ENCODE data around the gene CABLES2. TPM values are rescaled to one million over a fixed set of nuclear protein-coding genes. Genes with fewer than 3 reads are reported as not detected.

The CABLES2 gene
- total and polyA plus RNA-seq, 9 of the 15 experiments (the other 6 are each of a cell fraction or from before 2014, with no cell fraction given), result 0.46 to 4.2 (median 1.6) TPM

GRCh38 chr20:62359491-62360121 is 47.5 kb downstream of the CABLES2 start:
- ChIA-PET POLR2A (interaction anchor here (0.7 to 2.2 kb wide), 3 partner anchors 9 to 238 kb away, joined by 3 to 7 read pairs (median 4); partner anchors contain the start of gene ADRM1), CTCF (ENCODE audit: low intra/inter-chr PET ratio) (no interaction called here)
- Histone ChIP-seq H3K9ac (ENCODE audit: insufficient read depth in 1 of 2, low read depth in 2 of 2, low read length in 2 of 2) (peak overlapping the region; percentile 89 to 93), H3K9me3 (replicated peaks; ENCODE audit: control insufficient read depth, insufficient read depth, low read depth, low read length) (no peaks in the 10 kb centered on the region), H4K20me1 (replicated peaks; ENCODE audit: control insufficient read depth, insufficient read depth, low read length) (peaks cover 9% of the 10 kb centered on the region; the same call in 1 of the 2 replicates), H3K27me3 (ENCODE audit: control insufficient read depth in 2 of 2, insufficient read depth in 2 of 2, low read length in 2 of 2) (no peaks in the 10 kb centered on the region), H2AFZ (ENCODE audit: low read depth, low read length) (peak overlapping the region; percentile 71; the same call in 1 of the 2 replicates), H3K4me2 (ENCODE audit: insufficient read depth, low read length) (peak overlapping the region; percentile 97), H3K27ac (ENCODE audit: extremely low read depth, low read depth, low read length) (peak overlapping the region; percentile 92), H3K4me3 (peak overlapping the region; percentile 42), H3K36me3 (ENCODE audit: control insufficient read depth, insufficient read depth, low read length) (peaks cover 55% of the 10 kb centered on the region; the same call in 1 of the 3 replicates), H3K79me2 (ENCODE audit: control insufficient read depth, insufficient read depth, low read length) (peaks cover 75% of the 10 kb centered on the region), H3K4me1 (replicated peaks in 1 of 2; ENCODE audit: control insufficient read depth in 2 of 2, insufficient read depth in 2 of 2, low read length in 2 of 2) (peaks cover 41 to 96% of the 10 kb centered on the region in 2 experiments), H3K9me1 (ENCODE audit: control insufficient read depth, insufficient read depth, low read length) (peaks cover 4% of the 10 kb centered on the region)
- no peak; the same call in 1 of the 3 replicates for ATAC-seq
- DNase-seq (ENCODE audit: extremely low read depth in 1 of 4, low spot score in 3 of 4), result peak in 3 of 4 experiments; percentile 36 to 62 (median 49)
- in situ Hi-C loops (cut with MboI), result loop anchor here (10.0 kb wide), 1 partner anchor 365 kb away; no protein-coding TSS in a partner anchor
- WGBS (ENCODE audit: insufficient coverage, low coverage, missing lambda C conversion rate), result 46% methylated on average over 5 of the region's 25 CpGs
- FAIRE-seq, result no peak
- BruUV-seq (replicated peaks), result no TSS peak
- intact Hi-C loops (cut with micrococcal nuclease), result loop anchor here (2.0 kb wide), 1 partner anchor 39 kb away; no protein-coding TSS in a partner anchor
- TF ChIP-seq ZNF79 (CRISPR knock-in tag; IDR thresholded peaks at IDR 0.05; ENCODE audit: low read depth) (no peak), POLR2G (IDR thresholded peaks at IDR 0.05; ENCODE audit: low read depth, low read length) (no peak), HDAC8 (tag; IDR thresholded peaks at IDR 0.05) (no peak), KLF6 (CRISPR knock-in tag; IDR thresholded peaks at IDR 0.05; ENCODE audit: borderline replicate concordance) (no peak), ADNP (tag; IDR thresholded peaks at IDR 0.05) (no peak), CREB5 (CRISPR knock-in tag; IDR thresholded peaks at IDR 0.05) (no peak), ZNF76 (CRISPR knock-in tag; IDR thresholded peaks at IDR 0.05; ENCODE audit: borderline replicate concordance) (no peak), DDX20 (tag; IDR thresholded peaks at IDR 0.05; ENCODE audit: low read depth) (no peak), ESRRA (IDR thresholded peaks at IDR 0.05; ENCODE audit: borderline replicate concordance, low read depth) (no peak), HDAC6 (IDR thresholded peaks at IDR 0.05; ENCODE audit: low read depth, low read length) (no peak), HMG20A (CRISPR knock-in tag; conservative IDR thresholded peaks at IDR 0.05) (no peak), ZNF77 (CRISPR knock-in tag; IDR thresholded peaks at IDR 0.05) (no peak), EP400 (IDR thresholded peaks at IDR 0.05) (0 out of 2 replicates have a peak, but pooled peaks have one; percentile 4), TAF7 (tag; IDR thresholded peaks at IDR 0.05) (no peak), PHTF2 (CRISPR knock-in tag; IDR thresholded peaks at IDR 0.05) (no peak), CCAR2 (IDR thresholded peaks at IDR 0.05; ENCODE audit: low read depth, low read length) (no peak), MXD1 (CRISPR knock-in tag; IDR thresholded peaks at IDR 0.05; ENCODE audit: borderline replicate concordance, poor library complexity, severe bottlenecking) (no peak), ZBTB7A (IDR thresholded peaks at IDR 0.05; ENCODE audit: borderline replicate concordance, control insufficient read depth, low read depth, low read length) (peak; percentile 92), RUNX1 (IDR thresholded peaks at IDR 0.05; ENCODE audit: low read depth) (no peak), C11orf30 (IDR thresholded peaks at IDR 0.05; ENCODE audit: low read depth) (no peak), THAP7 (CRISPR knock-in tag; IDR thresholded peaks at IDR 0.05) (no peak)

Data from K562 (cell line).